ENCODE results near the gene MUC12. TPM values are rescaled to one million over a fixed set of nuclear protein-coding genes. Genes with fewer than 3 reads are reported as not detected.

MUC12 gene
- total and polyA plus RNA-seq, 7 donors, result 0.02 to 0.13 (median 0.09) TPM; not detected in 4

- H3K27ac ChIP-seq, result no peak overlapping the region
- 47 to 50% (median 47%) methylated on average over 14 of the region's 14 CpGs for WGBS, 3 donors
- intact Hi-C loops (cut with DNase I), result no loop called here
- no peak for DNase-seq
- H3K4me1 ChIP-seq, result peaks cover 3% of the 10 kb centered on the region
- no peaks in the 10 kb centered on the region for H3K36me3 ChIP-seq (ENCODE audit: insufficient read depth in 1 of 2, low read depth in 1 of 2)
- H3K4me3 ChIP-seq, result no peak overlapping the region
- no peak for ATAC-seq
- H3K27me3 ChIP-seq (ENCODE audit: insufficient read depth in 3 of 3, low read length in 2 of 3), result peaks cover 0 to 55% (median 13%) of the 10 kb centered on the region in 3 donors
- no peaks in the 10 kb centered on the region for H3K9me3 ChIP-seq
- TF ChIP-seq CTCF (IDR thresholded peaks at IDR 0.05), result no peak
Observed at GRCh38 chr7:100971111-100972001, 2.0 kb downstream of the MUC12 start.

- DNase-seq (no peak), ATAC-seq (no peak)
- Histone ChIP-seq H3K27me3 (ENCODE audit: insufficient read depth in 3 of 3, low read length in 2 of 3) (peaks cover 0 to 48% (median 10%) of the 10 kb centered on the region in 3 donors), H3K4me1 (no peaks in the 10 kb centered on the region), H3K4me3 (no peak overlapping the region), H3K36me3 (ENCODE audit: insufficient read depth in 1 of 2, low read depth in 1 of 2) (no peaks in the 10 kb centered on the region), H3K27ac (no peak overlapping the region), H3K9me3 (no peaks in the 10 kb centered on the region)
- no peak for TF ChIP-seq CTCF (IDR thresholded peaks at IDR 0.05)
- intact Hi-C loops (cut with DNase I), result no loop called here
- 48 to 57% (median 53%) methylated on average over 7 of the region's 7 CpGs for WGBS, 3 donors
Observed at GRCh38 chr7:100972002-100972347, 2.6 kb downstream of the MUC12 start.

GRCh38 chr7:100974021-100974420, 4.7 kb downstream of the MUC12 start:
- no peak overlapping the region for H3K4me3 ChIP-seq
- TF ChIP-seq CTCF (IDR thresholded peaks at IDR 0.05), result no peak
- ATAC-seq (no peak), DNase-seq (no peak)
- no peaks in the 10 kb centered on the region for H3K4me1 ChIP-seq
- no peak overlapping the region for H3K27ac ChIP-seq
- H3K27me3 ChIP-seq (ENCODE audit: insufficient read depth in 3 of 3, low read length in 2 of 3), result peaks cover 0 to 35% (median 4%) of the 10 kb centered on the region in 3 donors
- H3K9me3 ChIP-seq, result no peaks in the 10 kb centered on the region
- no peaks in the 10 kb centered on the region for H3K36me3 ChIP-seq (ENCODE audit: insufficient read depth in 1 of 2, low read depth in 1 of 2)
- 70 to 82% (median 76%) methylated on average over 2 of the region's 2 CpGs for WGBS, 3 donors
- intact Hi-C loops (cut with DNase I), result no loop called here

- TF ChIP-seq CTCF (IDR thresholded peaks at IDR 0.05), result no peak
- intact Hi-C loops (cut with DNase I), result no loop called here
- no peak for ATAC-seq
- 48 to 60% (median 60%) methylated on average over 3 of the region's 3 CpGs for WGBS, 3 donors
- Histone ChIP-seq H3K27me3 (ENCODE audit: insufficient read depth in 3 of 3, low read length in 2 of 3) (peaks cover 0 to 23% (median 2%) of the 10 kb centered on the region in 3 donors), H3K4me3 (no peak overlapping the region), H3K9me3 (no peaks in the 10 kb centered on the region), H3K27ac (no peak overlapping the region), H3K4me1 (no peaks in the 10 kb centered on the region), H3K36me3 (ENCODE audit: insufficient read depth in 1 of 2, low read depth in 1 of 2) (no peaks in the 10 kb centered on the region)
- no peak for DNase-seq
Observed at GRCh38 chr7:100975371-100975821, 6.0 kb downstream of the MUC12 start.
